Keratinocyte (primary cell): ENCODE measurements around the gene CST6. TPM values are rescaled to one million over a fixed set of nuclear protein-coding genes. Genes with fewer than 3 reads are reported as not detected.

Experiments
- DNase-seq: peaks from one replicate; pipeline ENCODE4 v3.0.0-alpha.2; 2011; ENCODE audit warnings: low read depth, missing footprints, low spot score
- FAIRE-seq: peaks from 2 replicates; lab custom pipeline; 2011; peaks lifted over from hg19 to GRCh38; lab: Jason Lieb, UNC
- H2AFZ ChIP-seq: 2 replicates; pipeline ENCODE4 v1.6.0; 2012; ENCODE audit warnings: low read length, control low read depth, inconsistent platforms; ENCODE audit not compliant: control insufficient read depth
- H3K27ac ChIP-seq: 2 replicates; pipeline ENCODE4 v1.5.1; 2011; ENCODE audit warnings: low read length; ENCODE audit not compliant: control insufficient read depth, insufficient read depth
- H3K27me3 ChIP-seq: 3 replicates; pipeline ENCODE4 v1.6.0; 2011; ENCODE audit warnings: low read length; ENCODE audit not compliant: control insufficient read depth, insufficient read depth; ENCODE audit errors: extremely low read depth
- H3K36me3 ChIP-seq, 2 experiments: 2 replicates in 1 of 2; 3 replicates in 1 of 2; pipeline ENCODE4 v1.5.1; 2011; ENCODE audit warnings: low read length in 2 of 2, mild to moderate bottlenecking in 1 of 2; ENCODE audit not compliant: control insufficient read depth in 2 of 2, insufficient read depth in 2 of 2; ENCODE audit errors: extremely low read depth in 1 of 2
- H3K4me1 ChIP-seq: 3 replicates; pipeline ENCODE4 v1.5.1; 2011; ENCODE audit warnings: low read length; ENCODE audit not compliant: control insufficient read depth, insufficient read depth; ENCODE audit errors: extremely low read depth
- H3K4me2 ChIP-seq: 3 replicates; pipeline ENCODE4 v1.6.0; 2011; ENCODE audit warnings: low read depth, low read length; ENCODE audit not compliant: control insufficient read depth, insufficient read depth; ENCODE audit errors: extremely low read depth
- H3K4me3 ChIP-seq, 3 experiments: fragments of 200-600 bp in 1 of 3; sonication (generic) in 1 of 3; 2 replicates in 2 of 3; 3 replicates in 1 of 3; pipeline ENCODE4 v1.5.1; 2011 to 2016; ENCODE audit warnings: low read length in 3 of 3, mild to moderate bottlenecking in 3 of 3, control low read depth in 2 of 3, inconsistent platforms in 1 of 3, low read depth in 1 of 3, mixed read lengths in 1 of 3, mixed run types in 1 of 3, moderate library complexity in 1 of 3; ENCODE audit not compliant: control insufficient read depth in 2 of 3, insufficient read depth in 2 of 3; ENCODE audit errors: extremely low read depth in 1 of 3
- H3K79me2 ChIP-seq: 2 replicates; pipeline ENCODE4 v1.6.0; 2012; ENCODE audit warnings: low read length; ENCODE audit not compliant: control insufficient read depth, insufficient read depth
- H3K9ac ChIP-seq: 3 replicates; pipeline ENCODE4 v1.6.0; 2011; ENCODE audit warnings: low read length; ENCODE audit not compliant: control insufficient read depth, insufficient read depth; ENCODE audit errors: extremely low read depth
- H3K9me1 ChIP-seq: 3 replicates; pipeline ENCODE4 v1.6.0; 2011; ENCODE audit warnings: low read length; ENCODE audit not compliant: control insufficient read depth, insufficient read depth; ENCODE audit errors: extremely low read depth
- H3K9me3 ChIP-seq: 2 replicates; pipeline ENCODE4 v1.5.1; 2012; ENCODE audit warnings: low read depth, low read length; ENCODE audit not compliant: control insufficient read depth
- H4K20me1 ChIP-seq: 3 replicates; pipeline ENCODE4 v1.6.0; 2011; ENCODE audit warnings: low read length; ENCODE audit not compliant: control insufficient read depth, insufficient read depth; ENCODE audit errors: extremely low read depth
- CTCF ChIP-seq, 3 experiments: IDR thresholded peaks in 1 of 3; conservative IDR thresholded peaks in 1 of 3; optimal IDR thresholded peaks in 1 of 3; 2 replicates in 2 of 3; 3 replicates in 1 of 3; pipeline versions ENCODE3 to v1.5.1; 2011; ENCODE audit warnings: low read length in 3 of 3, mild to moderate bottlenecking in 3 of 3, moderate library complexity in 2 of 3, control low read depth in 1 of 3, inconsistent platforms in 1 of 3; ENCODE audit not compliant: insufficient read depth in 2 of 3; ENCODE audit errors: extremely low read depth in 1 of 3
- EZH2 ChIP-seq: IDR thresholded peaks from one replicate; pipeline ENCODE4 v1.6.1; 2012; ENCODE audit warnings: inconsistent platforms, mild to moderate bottlenecking, low read length, moderate library complexity
- dilution Hi-C: fragments of 300-500 bp; cut with MboI; formaldehyde crosslinking; loops from one replicate; pipeline ENCODE4 v1.7.0; 2020; ENCODE audit warnings: low sequenced_read_pairs; ENCODE audit not compliant: extremely low pct_ligation_motif_present
- polyA plus RNA-seq, 5 experiments: library from polyadenylated mRNA; depleted of rRNA in 3 of 5; stranded (reverse) in 3 of 5; stranded (forward) in 1 of 5; unstranded in 1 of 5; fragments of >200 nt; gene quantifications; 1 replicate in 1 of 5; 2 replicates in 3 of 5; 3 replicates in 1 of 5; pipeline versions ENCODE4 v1.2.1 to v1.2.3, GENCODE V29; 2011 to 2012; ENCODE audit warnings: missing spikeins in 2 of 5, low read depth in 1 of 5, low replicate concordance in 1 of 5

Gene CST6
- polyA plus RNA-seq, 1 donor (not counting 4 experiments of a cell fraction or from before 2014, with no cell fraction given) = 1.4 TPM

- H3K36me3 ChIP-seq = peaks cover 8 to 15% of the 10 kb centered on the region in 2 experiments
- no peak for FAIRE-seq
These were observed 39.6 kb downstream of the CST6 start for GRCh38 chr11:66051371-66051765.

DNA sequence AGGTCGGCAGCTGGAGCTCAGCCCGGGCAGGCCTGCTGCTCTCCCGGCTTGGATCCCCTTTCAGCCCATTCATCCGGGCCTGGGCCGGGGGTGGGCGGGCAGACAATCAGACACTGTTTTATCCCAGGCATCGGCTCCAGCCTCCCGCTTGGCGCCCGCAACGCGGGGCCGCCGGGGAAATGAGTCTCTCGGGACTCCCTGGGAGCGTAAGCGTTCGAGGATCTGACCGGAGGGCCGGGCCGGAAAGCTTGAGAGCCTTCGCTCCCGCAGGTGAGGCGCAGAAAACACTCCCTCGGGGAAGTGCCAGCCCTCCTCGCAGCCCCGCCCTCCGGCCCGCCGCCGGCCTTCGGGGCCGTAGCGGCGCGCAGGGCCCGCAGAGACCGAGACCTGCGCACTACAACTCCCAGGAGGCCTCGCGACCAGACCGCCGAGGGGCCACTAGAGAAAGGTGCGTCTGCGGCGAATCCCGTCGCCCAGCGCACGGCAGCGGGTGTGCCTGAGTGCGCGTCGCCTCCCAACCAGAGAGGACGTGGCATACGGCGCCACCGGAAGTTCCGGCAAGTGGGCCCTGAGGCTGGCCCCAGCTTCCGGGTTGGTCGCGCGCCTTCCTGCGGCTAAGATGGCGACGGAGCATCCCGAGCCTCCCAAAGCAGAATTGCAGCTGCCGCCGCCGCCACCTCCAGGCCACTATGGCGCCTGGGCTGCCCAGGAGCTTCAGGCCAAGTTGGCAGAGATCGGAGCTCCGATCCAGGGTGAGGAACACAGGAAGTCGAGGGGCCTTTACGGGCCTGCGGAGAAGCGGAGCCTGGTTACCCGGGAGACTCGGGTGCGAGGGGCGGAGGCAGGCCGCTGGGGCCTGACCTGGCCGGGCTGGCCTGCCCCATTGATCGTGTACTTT lies 40.2 kb downstream of the CST6 start, which contains the start of gene SF3B2:
Gene SF3B2, plus strand, starts transcription at position 599 of the 898 bp plus-strand sequence. Its CDS starts 21 bp downstream, at position 620.
- peak within 1 kb of the TSS; percentile 93 for H2AFZ ChIP-seq
- dilution Hi-C loops = no loop called here
- no peaks in the 10 kb centered on the region for H3K9me1 ChIP-seq
- DNase-seq (peak; percentile 92), FAIRE-seq (no peak)
- H3K9ac ChIP-seq = peak within 1 kb of the TSS; percentile 94
- TF ChIP-seq EZH2 (no peak), CTCF (optimal IDR thresholded peaks at IDR 0.05 in 1 of 3, IDR thresholded peaks at IDR 0.05 in 1 of 3, conservative IDR thresholded peaks at IDR 0.05 in 1 of 3; ENCODE audit: extremely low read depth in 1 of 3, insufficient read depth in 2 of 3, low read length in 3 of 3) (no peak)
- no peaks in the 10 kb centered on the region for H4K20me1 ChIP-seq
- peaks cover 17% of the 10 kb centered on the region for H3K4me1 ChIP-seq
- peaks cover 4% of the 10 kb centered on the region for H3K27me3 ChIP-seq
- H3K9me3 ChIP-seq = no peaks in the 10 kb centered on the region
- H3K4me3 ChIP-seq = peak within 1 kb of the TSS; percentile 66 to 98 (median 94)
- H3K27ac ChIP-seq = peak within 1 kb of the TSS; percentile 85
- H3K79me2 ChIP-seq = peaks cover 35% of the 10 kb centered on the region
- H3K36me3 ChIP-seq = peaks cover 12 to 22% of the 10 kb centered on the region in 2 experiments
- H3K4me2 ChIP-seq = peak within 1 kb of the TSS; percentile 90

More at GRCh38 chr11:66051371-66051765, 39.6 kb downstream of the CST6 start:
- Histone ChIP-seq H3K9ac (peak overlapping the region; percentile 94), H3K79me2 (peaks cover 31% of the 10 kb centered on the region), H3K4me3 (peak overlapping the region; percentile 66 to 94 (median 77)), H3K4me1 (peaks cover 17% of the 10 kb centered on the region), H3K27ac (peak overlapping the region; percentile 85), H2AFZ (peak overlapping the region; percentile 78), H3K9me3 (no peaks in the 10 kb centered on the region), H4K20me1 (no peaks in the 10 kb centered on the region), H3K27me3 (peaks cover 4% of the 10 kb centered on the region), H3K4me2 (peak overlapping the region; percentile 90), H3K9me1 (no peaks in the 10 kb centered on the region)
- dilution Hi-C loops = no loop called here
- no peak for TF ChIP-seq CTCF (optimal IDR thresholded peaks at IDR 0.05 in 1 of 3, IDR thresholded peaks at IDR 0.05 in 1 of 3, conservative IDR thresholded peaks at IDR 0.05 in 1 of 3; ENCODE audit: extremely low read depth in 1 of 3, insufficient read depth in 2 of 3, low read length in 3 of 3)
- TF ChIP-seq EZH2 = no peak
- DNase-seq = no peak
